OCI-LY1 (cell line): ENCODE measurements around the gene VAV2.
A peak's percentile ranks its signal among the peaks of the same experiment; 100 is the strongest.

ENCODE experiments used
- H2AFZ ChIP-seq: fragments of 200-600 bp; sonication (generic), shearing (Covaris generic); 2 replicates; pipeline ENCODE4 v1.6.0; 2014; ENCODE audit warnings: antibody characterized with exemption, mild to moderate bottlenecking, low read length
- H3F3A ChIP-seq: fragments of 200-600 bp; sonication (generic), shearing (Covaris generic); 2 replicates; pipeline ENCODE4 v1.6.0; 2014; ENCODE audit warnings: mild to moderate bottlenecking, antibody characterized with exemption, low read length, moderate library complexity; ENCODE audit not compliant: insufficient read depth
- H3K27ac ChIP-seq: fragments of 200-600 bp; sonication (generic); 2 replicates; pipeline ENCODE4 v1.5.1; 2014; ENCODE audit warnings: low read length, mixed run types, mild to moderate bottlenecking, low read depth; ENCODE audit not compliant: poor library complexity, severe bottlenecking
- H3K27me3 ChIP-seq: fragments of 200-600 bp; sonication (generic); 2 replicates; pipeline ENCODE4 v1.6.0; 2014; ENCODE audit warnings: antibody characterized with exemption, mild to moderate bottlenecking, low read length, moderate library complexity; ENCODE audit not compliant: insufficient read depth
- H3K36me3 ChIP-seq: fragments of 200-600 bp; sonication (generic); 2 replicates; pipeline ENCODE4 v1.6.1; 2014; ENCODE audit warnings: mild to moderate bottlenecking, antibody characterized with exemption, low read length, moderate library complexity, mixed read lengths; ENCODE audit not compliant: insufficient read depth
- H3K4me1 ChIP-seq: fragments of 200-600 bp; sonication (generic); 2 replicates; pipeline ENCODE4 v1.5.1; 2014; ENCODE audit warnings: mild to moderate bottlenecking, low read length, moderate library complexity; ENCODE audit not compliant: insufficient read depth, severe bottlenecking
- H3K4me2 ChIP-seq: fragments of 200-600 bp; sonication (generic), shearing (Covaris generic); 2 replicates; pipeline ENCODE4 v1.6.1; 2014; ENCODE audit warnings: low read length
- H3K4me3 ChIP-seq: fragments of 200-600 bp; sonication (generic); 2 replicates; pipeline ENCODE4 v1.5.1; 2014; ENCODE audit warnings: low read length, low read depth, mild to moderate bottlenecking, mixed read lengths; ENCODE audit not compliant: poor library complexity, severe bottlenecking
- H3K79me2 ChIP-seq: fragments of 200-600 bp; shearing (Covaris generic); 2 replicates; pipeline ENCODE4 v1.6.1; 2016; ENCODE audit warnings: mixed run types, low read length, mixed read lengths; ENCODE audit not compliant: insufficient read depth
- H3K9ac ChIP-seq: fragments of 200-600 bp; sonication (generic), shearing (Covaris generic); 2 replicates; pipeline ENCODE4 v1.6.1; 2014; ENCODE audit warnings: mild to moderate bottlenecking, low read length, mixed read lengths
- H3K9me2 ChIP-seq: fragments of 200-600 bp; sonication (generic), shearing (Covaris generic); 2 replicates; pipeline ENCODE4 v1.6.1; 2014; ENCODE audit warnings: low read depth, mild to moderate bottlenecking, low read length, mixed read lengths
- H3K9me3 ChIP-seq: fragments of 200-600 bp; shearing (Covaris generic); 2 replicates; pipeline ENCODE4 v1.6.1; 2014; ENCODE audit warnings: low read length, mixed read lengths
- H4K20me1 ChIP-seq: fragments of 200-600 bp; sonication (generic), shearing (Covaris generic); 2 replicates; pipeline ENCODE4 v1.6.0; 2016; ENCODE audit warnings: mild to moderate bottlenecking, low read length; ENCODE audit not compliant: insufficient read depth
- EZH2 ChIP-seq: fragments of 200-600 bp; sonication (generic), shearing (Covaris generic); IDR thresholded peaks from 2 replicates; pipeline ENCODE4 v1.8.0; 2017; ENCODE audit warnings: borderline replicate concordance, mixed run types, mild to moderate bottlenecking, antibody characterized with exemption, low read length, moderate library complexity, mixed read lengths
- TF ChIP-seq, protein P1 (sequence below): fragments of 200-600 bp; sonication (generic), shearing (Covaris generic); IDR thresholded peaks from 2 replicates; pipeline ENCODE4 v1.5.1; 2017; ENCODE audit warnings: mild to moderate bottlenecking, antibody characterized with exemption, low read length, moderate library complexity, mixed read lengths

Gene VAV2

DNA sequence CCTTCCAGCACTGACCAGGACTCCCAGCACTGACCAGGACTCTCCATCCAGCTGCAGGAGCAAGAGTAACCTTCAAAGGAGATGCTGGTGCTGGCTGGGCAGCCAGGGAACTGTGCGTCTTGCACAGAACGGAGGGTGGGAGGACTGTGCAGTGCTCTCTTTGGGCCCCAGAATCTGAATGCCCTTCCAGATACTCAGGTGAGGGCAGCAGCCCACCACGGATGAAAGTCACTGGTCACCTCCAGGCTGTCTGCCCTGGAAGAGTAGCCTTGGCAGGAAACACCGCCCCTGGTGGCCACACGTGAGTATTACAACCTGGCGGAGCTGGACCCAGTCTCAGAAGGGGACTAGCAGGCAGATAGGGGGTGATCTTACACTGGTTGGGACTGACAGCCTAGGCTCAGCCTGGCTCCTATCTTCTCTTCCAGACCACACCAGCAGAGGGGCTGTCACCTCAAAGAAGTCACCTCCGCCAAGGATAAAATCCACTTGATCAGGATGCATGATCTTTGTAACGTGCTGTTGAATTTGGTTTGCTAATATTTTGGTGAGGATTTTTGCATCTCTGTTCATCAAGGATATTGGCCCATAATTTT lies 249.2 kb downstream of the VAV2 start:
- Histone ChIP-seq H3K36me3 (no peaks in the 10 kb centered on the region), H3K4me3 (no peak overlapping the region), H3K9me3 (no peaks in the 10 kb centered on the region), H3F3A (no peaks in the 10 kb centered on the region), H3K9me2 (no peaks in the 10 kb centered on the region), H3K79me2 (no peaks in the 10 kb centered on the region), H4K20me1 (no peaks in the 10 kb centered on the region), H3K9ac (no peak overlapping the region), H2AFZ (no peak overlapping the region), H3K27me3 (no peaks in the 10 kb centered on the region), H3K4me1 (no peaks in the 10 kb centered on the region), H3K4me2 (no peak overlapping the region), H3K27ac (no peak overlapping the region)
- TF ChIP-seq, protein P1, sequence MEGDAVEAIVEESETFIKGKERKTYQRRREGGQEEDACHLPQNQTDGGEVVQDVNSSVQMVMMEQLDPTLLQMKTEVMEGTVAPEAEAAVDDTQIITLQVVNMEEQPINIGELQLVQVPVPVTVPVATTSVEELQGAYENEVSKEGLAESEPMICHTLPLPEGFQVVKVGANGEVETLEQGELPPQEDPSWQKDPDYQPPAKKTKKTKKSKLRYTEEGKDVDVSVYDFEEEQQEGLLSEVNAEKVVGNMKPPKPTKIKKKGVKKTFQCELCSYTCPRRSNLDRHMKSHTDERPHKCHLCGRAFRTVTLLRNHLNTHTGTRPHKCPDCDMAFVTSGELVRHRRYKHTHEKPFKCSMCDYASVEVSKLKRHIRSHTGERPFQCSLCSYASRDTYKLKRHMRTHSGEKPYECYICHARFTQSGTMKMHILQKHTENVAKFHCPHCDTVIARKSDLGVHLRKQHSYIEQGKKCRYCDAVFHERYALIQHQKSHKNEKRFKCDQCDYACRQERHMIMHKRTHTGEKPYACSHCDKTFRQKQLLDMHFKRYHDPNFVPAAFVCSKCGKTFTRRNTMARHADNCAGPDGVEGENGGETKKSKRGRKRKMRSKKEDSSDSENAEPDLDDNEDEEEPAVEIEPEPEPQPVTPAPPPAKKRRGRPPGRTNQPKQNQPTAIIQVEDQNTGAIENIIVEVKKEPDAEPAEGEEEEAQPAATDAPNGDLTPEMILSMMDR = peak; percentile 92
- TF ChIP-seq EZH2 = no peak

DNA sequence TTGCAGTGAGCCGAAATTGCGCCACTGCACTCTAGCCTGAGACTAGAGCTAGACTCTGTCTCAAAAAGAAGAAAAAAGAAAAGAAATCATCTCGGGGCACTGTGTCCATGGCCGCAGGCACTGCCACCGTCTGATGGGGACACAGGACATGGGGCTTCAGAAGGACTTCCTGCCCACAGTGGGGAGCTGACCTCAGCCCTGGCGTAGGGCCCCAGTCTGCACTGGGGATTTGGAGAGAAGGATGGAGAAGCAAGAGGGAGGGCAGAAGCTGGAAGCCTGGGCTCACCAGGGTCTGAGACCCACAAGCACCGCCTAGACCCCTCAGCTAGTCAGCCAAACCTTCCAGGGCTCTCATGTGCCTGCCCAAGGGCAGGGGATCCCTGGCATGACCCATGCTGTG lies 249.9 kb downstream of the VAV2 start:
- no peaks in the 10 kb centered on the region for H3F3A ChIP-seq
- H3K36me3 ChIP-seq = no peaks in the 10 kb centered on the region
- H3K9me2 ChIP-seq = no peaks in the 10 kb centered on the region
- no peak overlapping the region for H3K4me3 ChIP-seq
- no peaks in the 10 kb centered on the region for H3K79me2 ChIP-seq
- H3K27me3 ChIP-seq = no peaks in the 10 kb centered on the region
- no peaks in the 10 kb centered on the region for H4K20me1 ChIP-seq
- no peaks in the 10 kb centered on the region for H3K4me1 ChIP-seq
- no peak for TF ChIP-seq EZH2
- TF ChIP-seq, protein P1 = no peak
- no peak overlapping the region for H3K9ac ChIP-seq
- no peak overlapping the region for H2AFZ ChIP-seq
- H3K4me2 ChIP-seq = no peak overlapping the region
- no peaks in the 10 kb centered on the region for H3K9me3 ChIP-seq
- no peak overlapping the region for H3K27ac ChIP-seq

DNA sequence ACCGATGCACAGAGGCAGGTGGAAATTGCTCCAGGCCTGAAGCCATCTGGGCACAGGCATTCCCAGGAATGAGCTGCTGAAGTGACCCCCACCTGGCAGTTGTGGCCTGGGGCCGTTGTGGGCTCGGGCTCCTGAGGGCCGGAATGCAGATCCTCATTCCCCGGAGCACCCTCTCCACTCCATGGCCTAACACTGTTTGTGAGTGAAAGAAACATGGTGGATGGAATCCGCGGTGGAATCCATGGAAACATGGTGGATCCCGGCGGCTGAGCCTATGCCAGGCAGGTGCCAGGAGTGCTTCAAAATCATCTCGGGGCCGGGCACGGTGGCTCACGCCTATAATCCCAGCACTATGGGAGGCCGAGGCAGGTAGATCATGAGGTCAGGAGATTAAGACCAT lies 250.4 kb downstream of the VAV2 start:
- H3K4me3 ChIP-seq = no peak overlapping the region
- no peaks in the 10 kb centered on the region for H3K9me2 ChIP-seq
- H3K79me2 ChIP-seq = no peaks in the 10 kb centered on the region
- no peaks in the 10 kb centered on the region for H3F3A ChIP-seq
- no peaks in the 10 kb centered on the region for H3K36me3 ChIP-seq
- no peak overlapping the region for H2AFZ ChIP-seq
- no peaks in the 10 kb centered on the region for H3K27me3 ChIP-seq
- H3K9me3 ChIP-seq = no peaks in the 10 kb centered on the region
- TF ChIP-seq EZH2 = no peak
- TF ChIP-seq, protein P1 = no peak
- no peaks in the 10 kb centered on the region for H3K4me1 ChIP-seq
- no peaks in the 10 kb centered on the region for H4K20me1 ChIP-seq
- H3K27ac ChIP-seq = no peak overlapping the region
- no peak overlapping the region for H3K4me2 ChIP-seq
- H3K9ac ChIP-seq = no peak overlapping the region
